Bladder microvascular endothelial cell (primary cell): ENCODE data around the gene ORAI1. TPM values are rescaled to one million over a fixed set of nuclear protein-coding genes. Genes with fewer than 3 reads are reported as not detected.

Experiments
- total RNA-seq: library from RNA; depleted of rRNA; stranded (reverse); fragments of >200 nt; gene quantifications from 2 replicates; pipeline ENCODE4 v1.2.3, GENCODE V29; 2014

ORAI1 gene
- 13.1 and 18.6 TPM in 2 replicates for total RNA-seq

GRCh38 chr12:121626087-121626852 is at the start of gene ORAI1:
Gene ORAI1, plus strand, starts transcription at chr12:121626530.

DNA sequence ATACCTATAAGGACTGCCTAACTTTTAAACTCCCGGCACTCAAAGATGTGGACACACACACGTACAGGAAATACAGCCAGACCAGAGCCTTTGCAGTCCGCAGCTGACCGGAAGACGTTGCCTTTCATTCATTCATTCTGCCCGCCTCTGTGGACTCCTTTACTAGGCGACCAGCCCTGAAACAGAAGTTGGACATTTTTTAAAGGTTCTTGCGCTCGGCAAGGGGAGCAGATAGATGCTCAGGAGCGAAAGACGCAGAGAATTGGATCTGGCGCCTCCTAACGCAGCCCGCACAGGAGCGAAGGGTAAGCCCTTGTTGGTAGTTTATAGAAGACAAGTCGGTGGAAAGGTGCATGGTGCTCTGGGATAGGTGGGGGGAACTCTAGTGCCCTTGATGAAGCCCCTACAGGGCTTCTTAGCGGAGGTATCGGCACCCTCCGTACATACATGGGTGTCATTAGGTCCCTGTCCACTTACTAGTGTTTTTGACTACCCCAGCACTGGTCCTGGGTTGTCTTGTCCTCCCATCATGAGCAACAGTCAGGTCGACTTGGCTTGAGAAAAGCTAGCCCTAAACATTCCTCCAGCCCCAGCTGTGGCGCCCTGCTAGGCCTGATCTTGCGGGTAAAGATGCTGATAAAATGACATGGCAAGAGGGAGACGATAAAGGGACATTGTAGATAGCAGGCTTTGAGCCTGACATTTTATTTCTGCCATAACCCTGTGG is 45.2 kb upstream of the ORAI1 start, which contains the start of gene KDM2B:
KDM2B (minus strand) TSS at position 65 of the 727 bp plus-strand sequence. CDS start 112 bp downstream, outside the sequence.

GRCh38 chr12:121669521-121669900 is 43.2 kb downstream of the ORAI1 start, which contains the start of gene MORN3:
Gene MORN3, minus strand, starts transcription at chr12:121669654. Its CDS starts 171 bp downstream, at chr12:121669483.

Other genes starting within 250 kb of the ORAI1 start
- gene RNF34, start 226.4 kb upstream of the ORAI1 start, total RNA-seq, result 97.8 and 151 TPM in 2 replicates
- gene KDM2B, start 45.5 kb upstream of the ORAI1 start, total RNA-seq, result 14.1 and 23.3 TPM in 2 replicates
- 0.49 and 0.94 TPM in 2 replicates for gene MORN3, start 43.1 kb downstream of the ORAI1 start, total RNA-seq
- gene TMEM120B, start 86.2 kb downstream of the ORAI1 start, total RNA-seq, result 3.1 and 9.8 TPM in 2 replicates
- 3.9 and 5.8 TPM in 2 replicates for gene RHOF, start 167.2 kb downstream of the ORAI1 start, total RNA-seq
- 2.6 and 6.6 TPM in 2 replicates for gene SETD1B, start 177.5 kb downstream of the ORAI1 start, total RNA-seq
- not detected in 2 replicates for gene HPD, start 232.3 kb downstream of the ORAI1 start, total RNA-seq